Ecto neural progenitor cell (in vitro differentiated cells): ENCODE measurements around the gene PTH.

Experiments used
- DNase-seq: peaks from one replicate; pipeline ENCODE4 v3.0.0-alpha.2; 2018; ENCODE audit warnings: low spot score

The PTH gene

GRCh38 chr11:13448876-13449275, 46.9 kb downstream of the PTH start:
- DNase-seq = no peak

GRCh38 chr11:13446444-13446843, 49.4 kb downstream of the PTH start:
- no peak for DNase-seq

DNA sequence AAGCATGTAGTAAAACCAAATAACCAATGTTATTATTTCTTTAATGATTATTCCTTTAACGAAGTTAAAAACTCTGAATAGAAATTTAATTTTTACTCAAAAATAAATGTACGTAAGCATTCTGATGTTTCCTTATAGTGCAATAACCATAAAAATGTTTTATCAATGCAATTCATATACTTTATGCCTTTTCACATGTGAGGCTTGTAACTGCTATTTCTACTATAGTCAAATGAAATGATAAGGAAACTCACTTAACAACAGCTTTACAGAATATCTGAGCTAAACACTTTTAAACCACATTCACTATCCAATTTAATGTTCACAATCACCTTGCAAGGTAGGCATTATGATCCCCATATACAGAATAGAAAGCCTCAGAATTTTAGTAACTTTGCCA, 50.2 kb downstream of the PTH start:
- DNase-seq = no peak
